Transverse colon (tissue), 3 donors: ENCODE results near the gene RHOF.

Experiments used
- CTCF ChIP-seq, 5 experiments: fragments of 200-600 bp in 3 of 5; fragments of 450-650 bp in 2 of 5; sonication (generic) in 3 of 5; IDR thresholded peaks; 1 replicate in 2 of 5; 2 replicates in 3 of 5; pipeline ENCODE4 v1.5.1; 2016 to 2017; ENCODE audit warnings: antibody characterized with exemption in 5 of 5, inconsistent platforms in 3 of 5, mild to moderate bottlenecking in 2 of 5, moderate library complexity in 1 of 5
- EP300 ChIP-seq: sonication (generic); formaldehyde crosslinking; IDR thresholded peaks from one replicate; pipeline ENCODE4 v1.6.1; 2017; ENCODE audit warnings: antibody characterized with exemption, low read depth
- POLR2A ChIP-seq: fragments of 450-650 bp; IDR thresholded peaks from one replicate; pipeline ENCODE4 v1.6.1; 2016; ENCODE audit warnings: antibody characterized with exemption, mild to moderate bottlenecking, moderate library complexity

- no peak for TF ChIP-seq EP300
- TF ChIP-seq CTCF (IDR thresholded peaks at IDR 0.05): no peak
- no peak for TF ChIP-seq POLR2A
These were observed 25.9 kb downstream of the RHOF start for GRCh38 chr12:121767525-121768016.
